GM21526 (cell line): ENCODE measurements around the gene CDH11.

Source experiments
- ATAC-seq: cut with Tn5 transposase; IDR thresholded peaks from one replicate; pipeline ENCODE4 v1.9.1; 2021; ENCODE audit warnings: moderate library complexity; ENCODE audit not compliant: unreplicated experiment, low FRiP score

Gene CDH11

GRCh38 chr16:65071433-65072311 lies 50.2 kb downstream of the CDH11 start:
- ATAC-seq = no peak

GRCh38 chr16:65070831-65071432 lies 50.9 kb downstream of the CDH11 start:
- ATAC-seq = no peak

GRCh38 chr16:65069766-65070165 lies 52.1 kb downstream of the CDH11 start:
- no peak for ATAC-seq

GRCh38 chr16:65069065-65069464 lies 52.8 kb downstream of the CDH11 start:
- ATAC-seq = no peak

- ATAC-seq = no peak
These were observed 53.6 kb downstream of the CDH11 start for GRCh38 chr16:65068151-65068740.

- ATAC-seq = no peak
These were observed 55.2 kb downstream of the CDH11 start for GRCh38 chr16:65066651-65067050.

GRCh38 chr16:65065031-65065430 lies 56.8 kb downstream of the CDH11 start:
- no peak for ATAC-seq

- ATAC-seq = no peak
These were observed 57.7 kb downstream of the CDH11 start for GRCh38 chr16:65064131-65064530.

- no peak for ATAC-seq
These were observed 58.9 kb downstream of the CDH11 start for GRCh38 chr16:65062736-65063583.

- no peak for ATAC-seq
These were observed 59.8 kb downstream of the CDH11 start for GRCh38 chr16:65061935-65062518.

GRCh38 chr16:65061263-65061662 lies 60.6 kb downstream of the CDH11 start:
- ATAC-seq = no peak

GRCh38 chr16:65059406-65059980 lies 62.4 kb downstream of the CDH11 start:
- ATAC-seq = no peak

GRCh38 chr16:65057184-65057583 lies 64.7 kb downstream of the CDH11 start:
- no peak for ATAC-seq

- ATAC-seq = no peak
These were observed 67.4 kb downstream of the CDH11 start for GRCh38 chr16:65054457-65054856.

- no peak for ATAC-seq
These were observed 72.2 kb downstream of the CDH11 start for GRCh38 chr16:65049679-65050078.

- ATAC-seq = no peak
These were observed 75.9 kb downstream of the CDH11 start for GRCh38 chr16:65045961-65046360.

GRCh38 chr16:65044873-65045272 lies 77.0 kb downstream of the CDH11 start:
- ATAC-seq = no peak

- no peak for ATAC-seq
These were observed 77.8 kb downstream of the CDH11 start for GRCh38 chr16:65044026-65044425.

- no peak for ATAC-seq
These were observed 79.2 kb downstream of the CDH11 start for GRCh38 chr16:65042438-65043365.
